ENCODE results near the gene METTL21C.

GRCh38 chr13:102696465-102696864, 1.6 kb upstream of the METTL21C start:
- TF ChIP-seq CTCF (conservative IDR thresholded peaks at IDR 0.05; ENCODE audit: low read length) (no peak), EZH2phosphoT487 (IDR thresholded peaks at IDR 0.05; ENCODE audit: borderline replicate concordance) (no peak)
